Liver (tissue), 3 donors: ENCODE results near the gene DPT.

Source experiments
- ATF3 ChIP-seq: IDR thresholded peaks from 2 replicates; pipeline ENCODE4 v1.6.1; 2016; ENCODE audit warnings: antibody characterized with exemption
- CTCF ChIP-seq: fragments of 150-350 bp; IDR thresholded peaks from 2 replicates; pipeline ENCODE4 v1.5.1; 2017; ENCODE audit warnings: improper control_type of control experiment, low read depth, low read length; ENCODE audit not compliant: missing input control
- GABPA ChIP-seq, 2 donors: IDR thresholded peaks in 1 of 2; conservative IDR thresholded peaks in 1 of 2; 2 replicates each; pipeline ENCODE4 v1.6.1; 2016; ENCODE audit warnings: antibody characterized with exemption in 2 of 2, mild to moderate bottlenecking in 1 of 2, moderate library complexity in 1 of 2
- donor health status: healthy.
- donor health status: healthy.

- no peak for TF ChIP-seq CTCF
- TF ChIP-seq GABPA (IDR thresholded peaks at IDR 0.05 in 1 of 2, conservative IDR thresholded peaks at IDR 0.05 in 1 of 2) = no peak
- no peak for TF ChIP-seq ATF3
Observed at GRCh38 chr1:168686666-168687065, 42.3 kb downstream of the DPT start.
